Mononuclear cell (primary cell): ENCODE measurements around the gene TINAG. TPM values are rescaled to one million over a fixed set of nuclear protein-coding genes. Genes with fewer than 3 reads are reported as not detected.
"Not testable (repeated sequence)": the region's sequence is repeated elsewhere in the genome, so short reads cannot be mapped to it uniquely, and the experiment has no call there.

ENCODE experiments used
- H3K27me3 ChIP-seq: 2 replicates; pipeline ENCODE4 v1.6.0; 2011; ENCODE audit warnings: low read length, control low read depth; ENCODE audit not compliant: insufficient read depth
- H3K4me1 ChIP-seq: 2 replicates; pipeline ENCODE4 v1.5.1; 2011; ENCODE audit warnings: mild to moderate bottlenecking, low read length, control low read depth; ENCODE audit not compliant: insufficient read depth
- H3K4me3 ChIP-seq: 2 replicates; pipeline ENCODE4 v1.5.1; 2011; ENCODE audit warnings: mild to moderate bottlenecking, low read length, moderate library complexity
- H3K9me3 ChIP-seq: 2 replicates; pipeline ENCODE4 v1.5.1; 2011; ENCODE audit warnings: low read depth, mild to moderate bottlenecking, control low read depth, low read length
- total RNA-seq: library from RNA; depleted of rRNA; stranded (reverse); fragments of >200 nt; gene quantifications from one replicate; pipeline ENCODE4 v1.2.3, GENCODE V29; 2012

The TINAG gene
- total RNA-seq, 1 donor, result not detected

DNA sequence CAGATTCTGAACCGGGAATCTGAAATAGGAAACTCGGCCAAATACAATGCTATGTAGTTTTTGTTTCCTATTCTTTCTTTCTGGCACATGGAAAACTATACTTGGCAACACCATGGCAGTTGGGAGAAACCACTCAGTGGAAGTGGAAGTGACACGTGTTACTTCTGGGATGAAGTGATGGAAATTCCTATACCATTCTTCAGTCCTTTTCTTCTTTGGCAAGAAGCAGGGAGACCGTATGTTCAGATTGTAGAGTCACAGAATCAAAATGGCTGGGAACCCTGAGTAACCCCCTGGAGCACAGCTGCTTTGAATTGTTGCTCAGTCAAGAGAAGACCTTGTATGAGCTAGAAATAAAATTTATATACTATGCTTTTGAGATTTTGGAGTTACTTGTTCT is 18.8 kb upstream of the TINAG start:
- no peaks in the 10 kb centered on the region for H3K9me3 ChIP-seq
- no peak overlapping the region for H3K4me3 ChIP-seq
- H3K4me1 ChIP-seq, result no peaks in the 10 kb centered on the region
- H3K27me3 ChIP-seq, result no peaks in the 10 kb centered on the region

DNA sequence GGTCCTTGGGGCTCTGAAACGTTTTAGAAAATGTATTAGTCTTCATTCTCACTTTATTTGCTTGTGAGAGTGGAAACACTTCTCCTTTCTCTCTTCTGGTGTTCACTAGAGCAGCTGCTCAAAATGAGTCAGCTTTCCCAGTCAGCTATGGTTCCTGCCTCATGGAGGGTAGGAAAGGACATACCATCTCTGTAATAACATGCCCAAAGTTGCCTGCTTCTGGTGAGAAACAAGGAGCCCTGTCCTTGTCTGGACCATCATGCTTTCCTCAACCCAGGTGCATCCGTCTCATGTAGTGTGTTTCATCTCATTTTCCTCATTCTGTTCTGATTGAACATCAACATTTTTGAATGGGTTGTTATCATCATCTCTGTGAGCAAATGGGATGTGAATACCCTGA is 17.1 kb upstream of the TINAG start:
- Histone ChIP-seq H3K4me3 (no peak overlapping the region), H3K4me1 (no peaks in the 10 kb centered on the region), H3K9me3 (no peaks in the 10 kb centered on the region), H3K27me3 (no peaks in the 10 kb centered on the region)

GRCh38 chr6:54291738-54292137 is 16.5 kb upstream of the TINAG start:
- no peaks in the 10 kb centered on the region for H3K9me3 ChIP-seq
- no peak overlapping the region for H3K4me3 ChIP-seq
- H3K27me3 ChIP-seq, result no peaks in the 10 kb centered on the region
- no peaks in the 10 kb centered on the region for H3K4me1 ChIP-seq

GRCh38 chr6:54294965-54295532 is 13.2 kb upstream of the TINAG start:
- no peak overlapping the region for H3K4me3 ChIP-seq
- no peaks in the 10 kb centered on the region for H3K27me3 ChIP-seq
- H3K4me1 ChIP-seq, result no peaks in the 10 kb centered on the region
- H3K9me3 ChIP-seq, result no peaks in the 10 kb centered on the region

DNA sequence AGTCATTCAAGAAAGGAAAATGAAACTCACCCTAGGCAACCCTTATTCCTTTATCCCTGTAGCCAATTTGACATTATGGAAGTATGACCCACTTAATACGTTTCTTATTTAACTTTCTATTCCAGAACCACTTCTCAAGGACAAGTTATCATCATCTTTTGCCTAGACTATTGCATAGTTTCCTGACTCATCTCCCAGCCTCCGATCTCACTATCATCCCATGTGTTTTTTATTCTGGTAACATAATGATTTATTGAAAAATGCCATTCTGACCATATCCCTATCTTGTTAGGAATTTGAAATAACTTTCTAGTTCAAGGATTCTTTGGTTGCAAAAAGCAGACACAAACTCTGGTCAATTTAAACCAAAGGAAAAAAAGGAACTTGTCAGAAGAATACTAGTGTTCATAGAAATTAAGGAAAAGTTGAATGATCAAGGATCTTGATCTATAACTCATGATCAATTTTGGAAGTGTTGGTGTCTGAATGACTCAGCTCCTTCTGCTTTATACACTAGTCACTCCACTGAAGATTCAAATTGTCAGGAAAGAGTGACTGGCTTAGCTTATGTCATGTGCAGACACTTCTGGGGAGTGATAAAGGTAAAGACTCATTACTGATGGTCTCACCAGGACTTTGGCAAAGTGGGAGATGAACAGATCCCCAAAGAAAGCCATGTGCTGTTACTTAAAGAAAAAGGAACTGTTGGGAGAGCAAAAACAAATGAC is 8.5 kb upstream of the TINAG start:
- Histone ChIP-seq H3K9me3 (peaks cover 7% of the 10 kb centered on the region), H3K4me3 (no peak overlapping the region), H3K4me1 (no peaks in the 10 kb centered on the region), H3K27me3 (no peaks in the 10 kb centered on the region)

DNA sequence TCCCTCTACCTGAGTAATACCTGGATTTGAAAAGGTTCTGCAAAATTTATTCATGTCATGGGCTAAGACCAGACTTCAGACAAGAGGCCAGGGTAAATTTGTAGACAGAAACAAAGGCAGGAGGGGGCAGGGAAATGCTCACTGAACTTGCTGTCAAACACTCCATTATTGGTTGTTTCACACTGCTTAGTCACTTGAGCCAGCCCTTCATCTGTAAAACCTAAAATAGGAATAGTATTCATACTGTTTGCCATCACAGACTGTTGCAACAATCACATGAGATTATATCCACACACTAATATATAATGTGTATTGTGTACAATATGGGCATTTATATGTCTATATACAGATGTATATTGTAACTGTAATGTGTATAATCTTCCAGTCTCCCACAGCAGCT is 6.5 kb upstream of the TINAG start:
- no peaks in the 10 kb centered on the region for H3K27me3 ChIP-seq
- no peaks in the 10 kb centered on the region for H3K4me1 ChIP-seq
- peaks cover 7% of the 10 kb centered on the region for H3K9me3 ChIP-seq

DNA sequence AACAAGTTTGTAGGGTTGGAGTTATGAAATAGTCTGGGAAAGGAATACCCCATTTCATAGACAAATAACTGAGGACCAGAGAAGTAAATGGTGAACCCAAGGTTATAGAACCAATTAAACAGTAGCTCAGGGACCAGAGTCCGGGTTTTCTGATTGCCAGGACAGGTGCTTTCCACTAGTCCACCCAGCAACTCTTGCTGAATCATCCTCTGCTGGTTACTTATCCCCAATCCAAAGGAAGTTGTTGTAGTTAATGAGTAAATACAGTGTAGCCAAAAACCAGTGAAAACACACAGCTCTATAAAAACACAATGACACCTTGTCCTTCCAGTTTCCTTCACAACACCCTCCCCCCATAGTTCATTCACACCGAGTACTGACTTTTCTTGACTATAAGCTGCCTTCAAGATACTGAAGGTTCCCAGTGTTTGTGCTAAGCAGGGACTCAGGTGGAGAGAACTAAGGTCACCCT is 766 bp upstream of the TINAG start:
- H3K9me3 ChIP-seq, result peaks cover 7% of the 10 kb centered on the region
- H3K4me1 ChIP-seq, result no peaks in the 10 kb centered on the region
- H3K4me3 ChIP-seq, result no peak overlapping the region
- no peaks in the 10 kb centered on the region for H3K27me3 ChIP-seq

More for the DNA sequence above, 6.5 kb upstream of the TINAG start:
- no peak overlapping the region for H3K4me3 ChIP-seq

GRCh38 chr6:54308986-54309315 is 710 bp downstream of the TINAG start:
- H3K9me3 ChIP-seq, result peaks cover under 1% of the 10 kb centered on the region
- no peaks in the 10 kb centered on the region for H3K27me3 ChIP-seq
- H3K4me3 ChIP-seq, result no peak overlapping the region
- no peaks in the 10 kb centered on the region for H3K4me1 ChIP-seq

DNA sequence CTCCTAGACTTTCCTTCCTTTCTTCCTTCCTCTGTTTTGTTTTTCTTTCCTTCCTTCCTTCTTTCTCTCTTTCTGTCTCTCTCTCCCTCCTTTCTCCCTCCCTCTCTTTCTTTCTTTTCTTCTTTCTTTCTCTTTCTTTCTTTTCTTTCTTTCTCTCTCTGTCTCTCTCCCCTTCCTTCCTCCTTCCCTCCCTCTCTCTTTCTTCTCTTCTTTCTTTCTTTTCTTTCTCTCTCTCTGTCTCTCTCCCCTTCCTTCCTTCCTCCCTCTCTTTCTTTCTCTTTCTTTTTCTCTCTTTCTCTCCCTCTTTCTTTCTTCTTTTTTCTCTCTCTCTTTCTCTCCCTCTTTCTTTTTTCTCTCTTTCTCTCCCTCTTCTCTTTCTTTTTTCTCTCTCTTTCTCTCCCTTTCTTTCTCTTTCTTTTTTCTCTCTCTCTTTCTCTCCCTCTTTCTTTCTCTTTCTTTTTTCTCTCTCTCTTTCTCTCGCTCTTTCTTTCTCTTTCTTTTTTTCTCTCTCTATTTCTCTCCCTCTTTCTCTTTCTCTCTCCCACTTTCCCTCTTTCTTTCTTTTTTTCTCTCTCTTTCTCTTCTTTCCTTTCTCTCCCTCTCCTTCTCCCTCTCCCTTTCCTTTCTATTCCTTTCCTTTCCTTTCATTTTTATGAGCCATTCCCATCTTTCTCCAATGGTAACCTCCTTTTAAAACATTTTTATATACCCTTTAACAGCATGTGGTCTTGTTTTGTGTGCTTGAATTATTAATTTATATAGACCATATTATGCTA is 2.3 kb downstream of the TINAG start:
- Histone ChIP-seq H3K4me3 (no peak overlapping the region), H3K9me3 (no peaks in the 10 kb centered on the region), H3K27me3 (no peaks in the 10 kb centered on the region), H3K4me1 (no peaks in the 10 kb centered on the region)

GRCh38 chr6:54315656-54316055 is 7.4 kb downstream of the TINAG start:
- H3K27me3 ChIP-seq, result no peaks in the 10 kb centered on the region
- H3K4me1 ChIP-seq, result no peaks in the 10 kb centered on the region
- no peak overlapping the region for H3K4me3 ChIP-seq
- no peaks in the 10 kb centered on the region for H3K9me3 ChIP-seq

- H3K27me3 ChIP-seq, result no peaks in the 10 kb centered on the region
- H3K4me3 ChIP-seq, result no peak overlapping the region
- no peaks in the 10 kb centered on the region for H3K4me1 ChIP-seq
- no peaks in the 10 kb centered on the region for H3K9me3 ChIP-seq
These were observed 12.6 kb downstream of the TINAG start for GRCh38 chr6:54320871-54321270.

DNA sequence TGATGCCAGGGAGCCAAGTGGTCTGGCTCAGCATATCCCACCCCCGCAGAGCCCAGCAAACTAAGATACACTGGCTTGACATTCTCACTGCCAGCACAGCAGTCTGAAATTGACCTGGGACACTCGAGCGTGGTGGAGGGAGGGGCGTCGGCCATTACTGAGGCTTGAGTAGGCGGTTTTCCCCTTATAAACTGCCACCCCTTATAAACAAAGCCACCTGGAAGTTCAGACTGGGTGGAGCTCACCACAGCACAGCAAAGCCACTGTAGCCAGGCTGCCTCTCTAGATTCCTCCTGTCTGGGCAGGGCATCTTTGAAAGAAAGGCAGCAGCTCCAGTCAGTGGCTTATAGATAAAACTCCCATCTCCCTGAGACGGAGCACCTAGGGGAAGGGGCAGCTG is 19.4 kb downstream of the TINAG start:
- no peak overlapping the region for H3K4me3 ChIP-seq
- no peaks in the 10 kb centered on the region for H3K9me3 ChIP-seq
- no peaks in the 10 kb centered on the region for H3K4me1 ChIP-seq
- H3K27me3 ChIP-seq, result no peaks in the 10 kb centered on the region

DNA sequence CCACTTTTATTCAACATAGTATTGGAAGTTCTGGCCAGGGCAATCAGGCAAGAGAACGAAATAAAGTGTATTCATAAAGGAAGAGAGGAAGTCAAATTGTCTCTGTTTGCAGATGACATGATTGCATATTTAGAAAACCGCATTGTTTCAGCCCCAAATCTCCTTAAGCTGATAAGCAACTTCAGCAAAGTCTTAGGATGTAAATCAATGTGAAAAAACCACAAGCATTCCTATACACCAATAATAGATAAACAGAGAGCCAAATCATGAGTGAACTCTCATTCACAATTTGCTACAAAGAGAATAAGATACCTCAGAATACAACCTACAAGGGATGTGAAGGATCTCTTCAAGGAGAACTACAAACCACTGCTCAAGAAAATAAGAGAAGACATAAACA is 23.3 kb downstream of the TINAG start:
- not testable (repeated sequence) for H3K4me1 ChIP-seq, H3K9me3 ChIP-seq, H3K27me3 ChIP-seq, H3K4me3 ChIP-seq

DNA sequence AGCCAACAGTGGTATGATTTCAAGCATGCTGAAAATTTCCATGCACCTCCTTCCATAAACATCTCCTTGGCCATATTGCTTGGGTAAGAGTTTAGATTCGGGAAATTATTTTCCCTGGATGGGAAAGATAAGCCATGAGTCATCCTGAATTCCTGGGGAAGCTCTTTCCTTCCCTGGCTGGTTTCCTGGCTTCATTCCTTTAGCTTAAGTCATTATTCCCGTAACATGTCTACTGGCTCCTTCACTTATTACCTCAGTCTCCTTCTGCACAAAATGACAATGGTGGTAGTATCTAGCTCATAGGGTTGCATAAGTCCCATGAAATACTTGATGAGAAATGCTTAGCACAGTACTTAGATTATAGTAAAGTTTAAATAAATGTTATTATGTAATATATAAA is 27.6 kb downstream of the TINAG start:
- H3K4me1 ChIP-seq, result no peaks in the 10 kb centered on the region
- no peaks in the 10 kb centered on the region for H3K27me3 ChIP-seq
- H3K4me3 ChIP-seq, result no peak overlapping the region
- no peaks in the 10 kb centered on the region for H3K9me3 ChIP-seq

- H3K4me1 ChIP-seq, result no peaks in the 10 kb centered on the region
- no peak overlapping the region for H3K4me3 ChIP-seq
- no peaks in the 10 kb centered on the region for H3K27me3 ChIP-seq
- no peaks in the 10 kb centered on the region for H3K9me3 ChIP-seq
These were observed 45.7 kb downstream of the TINAG start for GRCh38 chr6:54353975-54354374.
